Neural cell (in vitro differentiated cells): ENCODE results near the gene ZNF175.

ENCODE experiments used
- CTCF ChIP-seq: fragments of 450-650 bp; IDR thresholded peaks from 2 replicates; pipeline ENCODE4 v1.5.1; 2014; ENCODE audit warnings: antibody characterized with exemption, mild to moderate bottlenecking, moderate library complexity; ENCODE audit not compliant: poor library complexity, severe bottlenecking
- EP300 ChIP-seq: fragments of 450-650 bp; conservative IDR thresholded peaks from 2 replicates; pipeline ENCODE4 v1.6.1; 2014; ENCODE audit warnings: antibody characterized with exemption, mild to moderate bottlenecking, moderate library complexity; ENCODE audit not compliant: poor library complexity, severe bottlenecking
- POLR2AphosphoS5 ChIP-seq: IDR thresholded peaks from 2 replicates; pipeline ENCODE4 v1.6.1; 2012
- RAD21 ChIP-seq: fragments of 450-650 bp; conservative IDR thresholded peaks from 2 replicates; pipeline ENCODE4 v1.6.1; 2014; ENCODE audit warnings: antibody characterized with exemption, mild to moderate bottlenecking, moderate library complexity
- TAF1 ChIP-seq: IDR thresholded peaks from 2 replicates; pipeline ENCODE4 v1.6.1; 2012; ENCODE audit warnings: low read depth

- TF ChIP-seq CTCF (no peak), POLR2AphosphoS5 (no peak), RAD21 (no peak), TAF1 (no peak), EP300 (no peak)
Observed at GRCh38 chr19:51595190-51596175, 24.4 kb downstream of the ZNF175 start.
